ENCODE data around the gene LRRK1. TPM values are rescaled to one million over a fixed set of nuclear protein-coding genes. Genes with fewer than 3 reads are reported as not detected.

Gene LRRK1
- total and polyA plus RNA-seq, 11 donors = 1.3 to 12.7 (median 2.1) TPM

GRCh38 chr15:100898661-100899462 is 20.3 kb upstream of the LRRK1 start:
- TF ChIP-seq, protein P1, sequence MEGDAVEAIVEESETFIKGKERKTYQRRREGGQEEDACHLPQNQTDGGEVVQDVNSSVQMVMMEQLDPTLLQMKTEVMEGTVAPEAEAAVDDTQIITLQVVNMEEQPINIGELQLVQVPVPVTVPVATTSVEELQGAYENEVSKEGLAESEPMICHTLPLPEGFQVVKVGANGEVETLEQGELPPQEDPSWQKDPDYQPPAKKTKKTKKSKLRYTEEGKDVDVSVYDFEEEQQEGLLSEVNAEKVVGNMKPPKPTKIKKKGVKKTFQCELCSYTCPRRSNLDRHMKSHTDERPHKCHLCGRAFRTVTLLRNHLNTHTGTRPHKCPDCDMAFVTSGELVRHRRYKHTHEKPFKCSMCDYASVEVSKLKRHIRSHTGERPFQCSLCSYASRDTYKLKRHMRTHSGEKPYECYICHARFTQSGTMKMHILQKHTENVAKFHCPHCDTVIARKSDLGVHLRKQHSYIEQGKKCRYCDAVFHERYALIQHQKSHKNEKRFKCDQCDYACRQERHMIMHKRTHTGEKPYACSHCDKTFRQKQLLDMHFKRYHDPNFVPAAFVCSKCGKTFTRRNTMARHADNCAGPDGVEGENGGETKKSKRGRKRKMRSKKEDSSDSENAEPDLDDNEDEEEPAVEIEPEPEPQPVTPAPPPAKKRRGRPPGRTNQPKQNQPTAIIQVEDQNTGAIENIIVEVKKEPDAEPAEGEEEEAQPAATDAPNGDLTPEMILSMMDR (IDR thresholded peaks at IDR 0.05) = no peak
- no peak for TF ChIP-seq POLR2A (IDR thresholded peaks at IDR 0.05)
- Histone ChIP-seq H3K4me1 (peaks cover 0 to 41% (median 17%) of the 10 kb centered on the region in 12 donors), H3K36me3 (no peaks in the 10 kb centered on the region), H3K4me3 (no peak overlapping the region), H3K27ac (no peak overlapping the region), H3K9me3 (no peaks in the 10 kb centered on the region), H3K27me3 (peaks cover 0 to 6% (median 0%) of the 10 kb centered on the region in 9 donors)
- ATAC-seq (no peak), DNase-seq (no peak)
- WGBS, 4 donors = 55 to 63% (median 60%) methylated on average over 11 of the region's 11 CpGs
- intact Hi-C loops (cut with DNase I) = no loop called here

- TF ChIP-seq, protein P1 (IDR thresholded peaks at IDR 0.05) = no peak
- no peak for TF ChIP-seq POLR2A (IDR thresholded peaks at IDR 0.05)
- no peak for DNase-seq
- Histone ChIP-seq H3K36me3 (no peaks in the 10 kb centered on the region), H3K27me3 (peaks cover 0 to 6% (median 0%) of the 10 kb centered on the region in 9 donors), H3K9me3 (no peaks in the 10 kb centered on the region), H3K27ac (no peak overlapping the region), H3K4me1 (peaks cover 0 to 41% (median 17%) of the 10 kb centered on the region in 12 donors), H3K4me3 (no peak overlapping the region)
- WGBS, 4 donors = 57 to 67% (median 63%) methylated on average over 5 of the region's 5 CpGs
- no peak for ATAC-seq
- intact Hi-C loops (cut with DNase I) = no loop called here
Observed at GRCh38 chr15:100899601-100900000, 19.6 kb upstream of the LRRK1 start.

GRCh38 chr15:100900136-100900794 is 18.9 kb upstream of the LRRK1 start:
- ATAC-seq (no peak), DNase-seq (no peak)
- H3K27ac ChIP-seq = peak overlapping the region in 3 of 12 donors; percentile 0 to 79 (median 77)
- peaks cover 0 to 41% (median 17%) of the 10 kb centered on the region in 12 donors for H3K4me1 ChIP-seq
- H3K36me3 ChIP-seq = no peaks in the 10 kb centered on the region
- TF ChIP-seq, protein P1 (IDR thresholded peaks at IDR 0.05) = no peak
- no peak for TF ChIP-seq POLR2A (IDR thresholded peaks at IDR 0.05)
- intact Hi-C loops (cut with DNase I) = loop anchor here in 1 of 10 donors (10.0 kb wide), 1 partner anchor 355 kb away; the partner anchor contains the start of gene CHSY1
- H3K27me3 ChIP-seq = peaks cover 0 to 6% (median 0%) of the 10 kb centered on the region in 9 donors
- H3K9me3 ChIP-seq = no peaks in the 10 kb centered on the region
- 69 to 82% (median 73%) methylated on average over 13 of the region's 13 CpGs for WGBS, 4 donors
- no peak overlapping the region for H3K4me3 ChIP-seq

DNA sequence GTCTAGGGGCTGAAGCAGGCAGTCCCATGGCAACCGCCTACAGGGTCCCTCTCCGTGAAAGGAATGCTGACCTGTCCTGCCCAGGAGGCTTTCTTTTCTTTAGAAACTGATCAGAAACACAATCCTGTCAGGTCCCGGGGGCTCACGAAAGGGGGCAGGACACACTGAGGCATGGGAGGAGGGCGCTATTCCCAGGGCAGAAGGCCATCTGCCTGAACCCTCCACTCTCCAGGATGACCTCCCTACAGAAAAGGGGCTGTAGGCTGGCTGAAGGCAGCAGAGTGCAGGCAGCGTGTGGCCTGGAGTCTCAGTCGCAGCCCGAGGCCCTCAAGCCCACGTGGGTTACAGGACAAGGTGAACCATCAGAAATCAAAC is 18.4 kb upstream of the LRRK1 start:
- TF ChIP-seq, protein P1 (IDR thresholded peaks at IDR 0.05) = no peak
- TF ChIP-seq POLR2A (IDR thresholded peaks at IDR 0.05) = no peak
- Histone ChIP-seq H3K4me1 (peaks cover 0 to 41% (median 17%) of the 10 kb centered on the region in 12 donors), H3K27ac (peak overlapping the region in 5 of 12 donors; percentile 0 to 79 (median 77)), H3K9me3 (no peaks in the 10 kb centered on the region), H3K27me3 (peaks cover 0 to 6% (median 0%) of the 10 kb centered on the region in 9 donors), H3K4me3 (no peak overlapping the region), H3K36me3 (no peaks in the 10 kb centered on the region)
- ATAC-seq (no peak), DNase-seq (no peak)
- intact Hi-C loops (cut with DNase I) = loop anchor here in 1 of 10 donors (10.0 kb wide), 1 partner anchor 354 kb away; the partner anchor contains the start of gene CHSY1
- 69 to 88% (median 77%) methylated on average over 5 to 9 of the region's 9 CpGs for WGBS, 4 donors
